ENCODE data around the gene PGM2L1. TPM values are rescaled to one million over a fixed set of nuclear protein-coding genes. Genes with fewer than 3 reads are reported as not detected.

The PGM2L1 gene
- 10 to 100 TPM in 2 of 4 donors, 1 to 10 TPM in 2; 1.0 to 21.8 (median 8.8) TPM for total RNA-seq

DNA sequence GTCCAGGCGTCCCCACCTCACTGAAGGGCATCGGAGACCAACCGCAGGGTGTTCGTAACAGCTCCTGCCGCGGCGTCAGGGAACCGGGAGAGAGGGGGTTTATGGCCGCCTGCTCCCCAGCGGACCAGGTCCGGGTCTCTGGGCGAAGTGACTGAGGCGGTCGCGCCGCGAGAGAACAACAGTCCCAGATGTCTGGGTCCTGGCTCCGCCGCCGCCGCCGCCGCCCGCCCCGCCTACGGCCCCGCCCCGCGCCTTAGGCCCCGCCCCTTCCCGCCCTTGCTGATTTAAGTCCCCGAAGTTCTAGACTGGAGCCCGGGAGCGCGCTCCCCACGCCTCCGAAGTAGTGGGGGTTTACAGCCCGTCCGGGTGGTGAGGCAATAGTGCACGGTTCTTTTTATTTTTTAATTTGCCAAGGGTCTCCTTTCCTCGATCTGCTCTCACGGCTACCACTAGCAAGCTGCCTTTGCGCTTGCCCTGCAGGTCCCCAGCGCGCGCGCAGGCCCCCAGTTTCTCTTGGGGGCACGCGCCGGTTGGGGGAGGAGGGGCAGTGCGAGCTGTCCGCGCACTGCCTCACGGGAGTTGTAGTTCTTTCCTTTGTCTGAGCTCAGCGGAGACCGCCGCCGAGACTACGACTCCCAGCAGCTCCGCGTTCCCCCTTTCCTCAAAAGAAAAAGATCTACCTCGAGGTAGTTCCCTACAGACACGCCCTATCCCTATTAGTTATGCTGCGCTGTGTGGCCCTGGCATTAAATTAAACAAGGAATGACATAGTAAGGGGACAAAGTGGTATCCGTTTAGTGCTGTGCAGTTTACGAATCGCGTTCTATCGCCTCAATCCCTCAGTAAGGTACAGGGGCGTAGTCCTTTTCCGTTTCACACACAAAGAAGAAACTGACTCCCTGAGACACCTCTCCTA, at the start of gene PGM2L1:
Gene PGM2L1 (minus strand): TSS at position 190 of the 916 bp plus-strand sequence. CDS start 272 bp downstream, outside the sequence.
- intact Hi-C loops (cut with DNase I; ENCODE audit: low total_unique reads): no loop called here
- peak; percentile 52 to 60 for TF ChIP-seq POLR2A (IDR thresholded peaks at IDR 0.05)
- TF ChIP-seq, protein P1, sequence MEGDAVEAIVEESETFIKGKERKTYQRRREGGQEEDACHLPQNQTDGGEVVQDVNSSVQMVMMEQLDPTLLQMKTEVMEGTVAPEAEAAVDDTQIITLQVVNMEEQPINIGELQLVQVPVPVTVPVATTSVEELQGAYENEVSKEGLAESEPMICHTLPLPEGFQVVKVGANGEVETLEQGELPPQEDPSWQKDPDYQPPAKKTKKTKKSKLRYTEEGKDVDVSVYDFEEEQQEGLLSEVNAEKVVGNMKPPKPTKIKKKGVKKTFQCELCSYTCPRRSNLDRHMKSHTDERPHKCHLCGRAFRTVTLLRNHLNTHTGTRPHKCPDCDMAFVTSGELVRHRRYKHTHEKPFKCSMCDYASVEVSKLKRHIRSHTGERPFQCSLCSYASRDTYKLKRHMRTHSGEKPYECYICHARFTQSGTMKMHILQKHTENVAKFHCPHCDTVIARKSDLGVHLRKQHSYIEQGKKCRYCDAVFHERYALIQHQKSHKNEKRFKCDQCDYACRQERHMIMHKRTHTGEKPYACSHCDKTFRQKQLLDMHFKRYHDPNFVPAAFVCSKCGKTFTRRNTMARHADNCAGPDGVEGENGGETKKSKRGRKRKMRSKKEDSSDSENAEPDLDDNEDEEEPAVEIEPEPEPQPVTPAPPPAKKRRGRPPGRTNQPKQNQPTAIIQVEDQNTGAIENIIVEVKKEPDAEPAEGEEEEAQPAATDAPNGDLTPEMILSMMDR (IDR thresholded peaks at IDR 0.05): peak in 2 of 4 experiments; percentile 3 to 14
- Histone ChIP-seq H3K4me1 (no peaks in the 10 kb centered on the region), H3K36me3 (no peaks in the 10 kb centered on the region), H3K4me3 (peak within 1 kb of the TSS; percentile 82 to 98), H3K9me3 (no peaks in the 10 kb centered on the region), H3K27me3 (no peaks in the 10 kb centered on the region), H3K27ac (peak within 1 kb of the TSS; percentile 90 to 96)
- DNase-seq: peak; percentile 91 to 96

DNA sequence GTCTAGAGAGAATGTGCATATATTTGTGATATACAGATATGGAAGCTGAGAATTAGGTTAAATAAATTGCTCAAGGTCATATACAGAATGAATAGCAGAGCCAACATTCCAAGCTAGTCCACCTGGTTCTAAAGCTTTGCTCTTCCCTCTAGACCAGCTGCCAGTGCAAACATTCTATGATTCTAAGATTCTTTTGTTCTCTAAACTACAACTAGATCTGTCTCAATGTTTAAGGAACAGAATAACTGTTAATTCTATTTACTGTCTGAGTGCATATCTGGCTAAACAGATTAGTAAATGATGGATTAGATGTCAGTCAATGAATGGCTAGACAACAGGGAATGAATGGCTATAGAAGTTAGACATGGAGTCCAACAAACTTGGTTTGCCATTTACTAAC, 49.5 kb upstream of the PGM2L1 start:
- no peak for TF ChIP-seq POLR2A (IDR thresholded peaks at IDR 0.05)
- TF ChIP-seq, protein P1 (IDR thresholded peaks at IDR 0.05): no peak
- H3K27ac ChIP-seq: no peak overlapping the region
- no peaks in the 10 kb centered on the region for H3K27me3 ChIP-seq
- DNase-seq: no peak
- no peak overlapping the region for H3K4me3 ChIP-seq
- no peaks in the 10 kb centered on the region for H3K9me3 ChIP-seq
- H3K4me1 ChIP-seq: peaks cover 4 to 7% of the 10 kb centered on the region in 2 donors
- H3K36me3 ChIP-seq: no peaks in the 10 kb centered on the region
- intact Hi-C loops (cut with DNase I; ENCODE audit: low total_unique reads): loop anchor here (5.0 kb wide), 1 partner anchor 190 kb away; no protein-coding TSS in a partner anchor

DNA sequence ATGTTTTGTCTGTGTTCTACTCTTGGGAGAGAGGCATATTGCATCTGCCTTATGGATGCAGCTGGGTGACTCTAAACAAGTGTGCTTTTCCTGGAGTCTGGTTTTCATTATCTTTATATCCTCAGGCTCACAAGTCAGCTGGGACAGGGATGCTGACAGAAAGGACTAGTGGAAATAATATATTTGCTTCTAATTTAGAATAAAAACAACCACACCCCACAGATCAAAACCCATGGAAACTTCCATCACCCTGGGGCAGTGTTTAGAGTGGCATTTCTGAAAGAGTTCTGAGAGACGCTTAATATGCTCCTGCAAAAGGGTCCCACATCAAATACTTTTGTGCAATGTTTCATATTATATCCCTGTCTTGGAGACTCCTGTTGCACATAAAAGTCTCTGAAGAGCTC, 48.3 kb upstream of the PGM2L1 start:
- intact Hi-C loops (cut with DNase I; ENCODE audit: low total_unique reads): loop anchor here (5.0 kb wide), 1 partner anchor 189 kb away; no protein-coding TSS in a partner anchor
- DNase-seq: no peak
- TF ChIP-seq, protein P1 (IDR thresholded peaks at IDR 0.05): no peak
- TF ChIP-seq POLR2A (IDR thresholded peaks at IDR 0.05): no peak
- Histone ChIP-seq H3K27me3 (no peaks in the 10 kb centered on the region), H3K4me1 (peaks cover 4 to 7% of the 10 kb centered on the region in 2 donors), H3K36me3 (no peaks in the 10 kb centered on the region), H3K9me3 (no peaks in the 10 kb centered on the region), H3K4me3 (no peak overlapping the region), H3K27ac (no peak overlapping the region)

DNA sequence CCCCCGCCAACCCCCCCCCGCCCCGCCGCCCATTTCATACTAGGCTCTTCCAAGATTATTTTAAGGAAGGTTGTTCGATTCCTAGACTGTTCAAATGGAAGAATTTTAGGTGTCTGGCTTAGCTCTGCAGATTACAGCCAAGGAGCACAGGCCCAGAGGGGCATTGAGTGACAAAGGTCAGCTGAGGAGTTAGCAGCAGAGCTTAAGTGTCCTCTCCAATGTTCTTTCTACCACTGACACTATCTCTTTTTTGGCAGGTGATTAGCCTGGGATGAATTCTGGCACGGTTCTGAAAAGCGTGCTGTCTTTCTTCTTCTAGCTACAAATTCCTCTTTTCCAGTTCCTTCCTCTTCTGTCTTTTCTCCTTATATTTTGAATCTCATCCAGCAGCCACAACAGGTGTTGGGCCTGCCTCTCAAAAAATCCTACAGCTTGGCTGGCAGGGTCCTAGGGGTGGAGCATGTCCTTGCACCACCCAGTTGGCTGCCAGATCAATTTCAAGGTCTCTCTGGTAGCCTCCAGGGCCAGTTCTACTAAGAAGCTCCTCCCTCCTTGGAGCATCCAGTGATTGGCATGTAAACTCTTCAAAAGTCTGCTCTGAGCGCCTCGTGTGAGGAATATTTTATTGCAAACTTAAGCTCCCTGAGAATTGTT, 46.1 kb upstream of the PGM2L1 start:
- intact Hi-C loops (cut with DNase I; ENCODE audit: low total_unique reads): no loop called here
- peak overlapping the region; percentile 74 to 75 for H3K27ac ChIP-seq
- TF ChIP-seq, protein P1 (IDR thresholded peaks at IDR 0.05): no peak
- no peak for TF ChIP-seq POLR2A (IDR thresholded peaks at IDR 0.05)
- no peaks in the 10 kb centered on the region for H3K36me3 ChIP-seq
- no peaks in the 10 kb centered on the region for H3K9me3 ChIP-seq
- peaks cover 4 to 7% of the 10 kb centered on the region in 2 donors for H3K4me1 ChIP-seq
- H3K4me3 ChIP-seq: no peak overlapping the region
- DNase-seq: no peak
- H3K27me3 ChIP-seq: no peaks in the 10 kb centered on the region

All from uterus (tissue), 4 donors.